HepG2 (cell line): ENCODE data around the gene DTNB. TPM values are rescaled to one million over a fixed set of nuclear protein-coding genes. Genes with fewer than 3 reads are reported as not detected.

ENCODE experiments used
- AKAP8 ChIP-seq: sonication (generic); formaldehyde crosslinking; IDR thresholded peaks from 2 replicates; pipeline ENCODE4 v1.5.1; 2020; ENCODE audit warnings: mild to moderate bottlenecking, missing genetic modification reagents
- FOXK1 ChIP-seq: sonication (generic); formaldehyde crosslinking; IDR thresholded peaks from 2 replicates; pipeline ENCODE4 v1.4.0; 2020; ENCODE audit warnings: low read depth, missing genetic modification reagents, borderline replicate concordance
- IKZF1 ChIP-seq: fragments of 450-650 bp; IDR thresholded peaks from 2 replicates; pipeline ENCODE4 v1.7.1; 2016
- PAWR ChIP-seq: sonication (generic); formaldehyde crosslinking; IDR thresholded peaks from 2 replicates; pipeline ENCODE4 v1.4.0; 2020; ENCODE audit warnings: missing genetic modification reagents, mild to moderate bottlenecking, borderline replicate concordance
- PAX8 ChIP-seq: sonication (generic); formaldehyde crosslinking; IDR thresholded peaks from 2 replicates; pipeline ENCODE4 v1.8.0; 2022; ENCODE audit warnings: mild to moderate bottlenecking, missing genetic modification reagents, borderline replicate concordance
- POLR2A ChIP-seq, 2 experiments: IDR thresholded peaks; 2 replicates each; pipeline ENCODE4 v1.6.1; 2011; ENCODE audit warnings: low read depth in 2 of 2, low read length in 2 of 2, mild to moderate bottlenecking in 1 of 2, moderate library complexity in 1 of 2; ENCODE audit not compliant: insufficient read depth in 1 of 2
- REXO4 ChIP-seq: sonication (generic); formaldehyde crosslinking; IDR thresholded peaks from 2 replicates; pipeline ENCODE4 v1.8.0; 2022; ENCODE audit warnings: missing genetic modification reagents, mild to moderate bottlenecking, borderline replicate concordance
- SYNCRIP ChIP-seq: fragments of 200-400 bp; formaldehyde crosslinking; IDR thresholded peaks from 2 replicates; pipeline ENCODE4 v1.6.1; 2018; ENCODE audit warnings: mild to moderate bottlenecking, low read depth, low read length; ENCODE audit not compliant: insufficient read depth
- YEATS4 ChIP-seq: sonication (generic); formaldehyde crosslinking; IDR thresholded peaks from 2 replicates; pipeline ENCODE4 v1.4.0; 2020; ENCODE audit warnings: missing genetic modification reagents, borderline replicate concordance
- ZNF121 ChIP-seq: sonication (generic); formaldehyde crosslinking; IDR thresholded peaks from 2 replicates; pipeline ENCODE4 v1.5.0; 2020; ENCODE audit warnings: mild to moderate bottlenecking, missing genetic modification reagents
- ZNF234 ChIP-seq: sonication (generic); formaldehyde crosslinking; conservative IDR thresholded peaks from 2 replicates; pipeline ENCODE4 v1.5.1; 2020; ENCODE audit warnings: mild to moderate bottlenecking, missing genetic modification reagents
- ZNF333 ChIP-seq: sonication (generic); formaldehyde crosslinking; IDR thresholded peaks from 2 replicates; pipeline ENCODE4 v1.4.0; 2020; ENCODE audit warnings: mild to moderate bottlenecking, missing genetic modification reagents, borderline replicate concordance
- ZNF382 ChIP-seq: sonication (generic); formaldehyde crosslinking; IDR thresholded peaks from 2 replicates; pipeline ENCODE4 v1.5.0; 2020; ENCODE audit warnings: missing genetic modification reagents, mild to moderate bottlenecking, borderline replicate concordance
- ZSCAN21 ChIP-seq: sonication (generic); formaldehyde crosslinking; IDR thresholded peaks from 2 replicates; pipeline ENCODE4 v1.8.0; 2022; ENCODE audit warnings: mild to moderate bottlenecking, missing genetic modification reagents, moderate library complexity, borderline replicate concordance
- polyA plus RNA-seq, 8 experiments: library from polyadenylated mRNA; depleted of rRNA in 3 of 8; stranded (reverse) in 7 of 8; unstranded in 1 of 8; fragments of >200 nt; fragmentation: Illumina TruSeq in 4 of 8; extraction: Trizol in 4 of 8; gene quantifications; 2 replicates each; pipeline versions ENCODE4 v1.2.1 to v1.2.3, GENCODE V29; 2011 to 2016; ENCODE audit warnings: low read depth in 4 of 8, missing spikeins in 1 of 8, mixed read lengths in 1 of 8; ENCODE audit not compliant: insufficient read depth in 1 of 8
- total RNA-seq, 5 experiments: library from RNA; depleted of rRNA; stranded (reverse); fragments of >200 nt; fragmentation: Illumina TruSeq; extraction: Trizol; gene quantifications; 2 replicates each; pipeline ENCODE4 v1.2.3, GENCODE V29; 2016; ENCODE audit warnings: low read depth in 1 of 5
- TF ChIP-seq, protein P1 (sequence below): sonication (generic); formaldehyde crosslinking; IDR thresholded peaks from 2 replicates; pipeline ENCODE4 v1.5.1; 2020; ENCODE audit warnings: missing genetic modification reagents, mild to moderate bottlenecking, borderline replicate concordance
- TF ChIP-seq, protein P2 (sequence below): sonication (generic); formaldehyde crosslinking; IDR thresholded peaks from 2 replicates; pipeline ENCODE4 v1.4.0; 2020; ENCODE audit warnings: mild to moderate bottlenecking, missing genetic modification reagents
- TF ChIP-seq, protein P3 (sequence below), 2 experiments: sonication (generic) in 1 of 2; formaldehyde crosslinking in 1 of 2; IDR thresholded peaks; 2 replicates each; pipeline versions ENCODE4 v1.6.1 to v1.9.0; 2014 to 2022; ENCODE audit warnings: antibody characterized with exemption in 1 of 2, borderline replicate concordance in 1 of 2, inconsistent platforms in 1 of 2, low read depth in 1 of 2, missing genetic modification reagents in 1 of 2
- TF ChIP-seq, protein P4 (sequence below): sonication (generic); formaldehyde crosslinking; IDR thresholded peaks from 2 replicates; pipeline ENCODE4 v1.4.0; 2020; ENCODE audit warnings: missing genetic modification reagents
- TF ChIP-seq, protein P5 (sequence below): sonication (generic); formaldehyde crosslinking; IDR thresholded peaks from 2 replicates; pipeline ENCODE4 v1.8.0; 2023; ENCODE audit warnings: mild to moderate bottlenecking, missing genetic modification reagents

Gene DTNB
- total and polyA plus RNA-seq, 2 of the 13 experiments (the other 11 are each of a cell fraction or from before 2014, with no cell fraction given): 14.4 to 23.9 TPM

DNA sequence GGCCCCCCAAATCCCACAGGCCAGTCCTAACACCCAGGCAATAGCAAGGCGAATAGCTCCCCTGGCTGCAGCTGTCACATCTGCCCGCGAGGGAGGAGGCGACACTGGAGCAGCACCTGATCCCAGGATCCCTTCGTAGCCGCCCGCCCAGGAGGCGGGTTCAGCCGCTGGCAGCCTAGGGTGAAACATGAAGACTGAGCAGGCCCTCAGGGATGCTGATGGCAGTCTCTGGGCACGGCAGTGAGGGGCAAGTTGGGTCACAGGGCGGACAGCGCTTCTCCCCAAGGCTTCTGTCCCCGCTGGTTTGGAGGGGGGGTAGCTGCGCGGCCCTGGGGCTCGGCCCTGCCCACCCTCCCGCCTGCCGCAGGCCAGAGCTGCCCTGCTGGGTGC, 333.6 kb downstream of the DTNB start (continued):
- TF ChIP-seq, protein P1, sequence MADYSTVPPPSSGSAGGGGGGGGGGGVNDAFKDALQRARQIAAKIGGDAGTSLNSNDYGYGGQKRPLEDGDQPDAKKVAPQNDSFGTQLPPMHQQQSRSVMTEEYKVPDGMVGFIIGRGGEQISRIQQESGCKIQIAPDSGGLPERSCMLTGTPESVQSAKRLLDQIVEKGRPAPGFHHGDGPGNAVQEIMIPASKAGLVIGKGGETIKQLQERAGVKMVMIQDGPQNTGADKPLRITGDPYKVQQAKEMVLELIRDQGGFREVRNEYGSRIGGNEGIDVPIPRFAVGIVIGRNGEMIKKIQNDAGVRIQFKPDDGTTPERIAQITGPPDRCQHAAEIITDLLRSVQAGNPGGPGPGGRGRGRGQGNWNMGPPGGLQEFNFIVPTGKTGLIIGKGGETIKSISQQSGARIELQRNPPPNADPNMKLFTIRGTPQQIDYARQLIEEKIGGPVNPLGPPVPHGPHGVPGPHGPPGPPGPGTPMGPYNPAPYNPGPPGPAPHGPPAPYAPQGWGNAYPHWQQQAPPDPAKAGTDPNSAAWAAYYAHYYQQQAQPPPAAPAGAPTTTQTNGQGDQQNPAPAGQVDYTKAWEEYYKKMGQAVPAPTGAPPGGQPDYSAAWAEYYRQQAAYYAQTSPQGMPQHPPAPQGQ (CRISPR knock-in tag): no peak
- no peak for TF ChIP-seq YEATS4
- no peak for TF ChIP-seq AKAP8 (CRISPR knock-in tag)
- TF ChIP-seq, protein P2, sequence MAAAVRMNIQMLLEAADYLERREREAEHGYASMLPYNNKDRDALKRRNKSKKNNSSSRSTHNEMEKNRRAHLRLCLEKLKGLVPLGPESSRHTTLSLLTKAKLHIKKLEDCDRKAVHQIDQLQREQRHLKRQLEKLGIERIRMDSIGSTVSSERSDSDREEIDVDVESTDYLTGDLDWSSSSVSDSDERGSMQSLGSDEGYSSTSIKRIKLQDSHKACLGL (CRISPR knock-in tag): no peak
- TF ChIP-seq, protein P3, sequence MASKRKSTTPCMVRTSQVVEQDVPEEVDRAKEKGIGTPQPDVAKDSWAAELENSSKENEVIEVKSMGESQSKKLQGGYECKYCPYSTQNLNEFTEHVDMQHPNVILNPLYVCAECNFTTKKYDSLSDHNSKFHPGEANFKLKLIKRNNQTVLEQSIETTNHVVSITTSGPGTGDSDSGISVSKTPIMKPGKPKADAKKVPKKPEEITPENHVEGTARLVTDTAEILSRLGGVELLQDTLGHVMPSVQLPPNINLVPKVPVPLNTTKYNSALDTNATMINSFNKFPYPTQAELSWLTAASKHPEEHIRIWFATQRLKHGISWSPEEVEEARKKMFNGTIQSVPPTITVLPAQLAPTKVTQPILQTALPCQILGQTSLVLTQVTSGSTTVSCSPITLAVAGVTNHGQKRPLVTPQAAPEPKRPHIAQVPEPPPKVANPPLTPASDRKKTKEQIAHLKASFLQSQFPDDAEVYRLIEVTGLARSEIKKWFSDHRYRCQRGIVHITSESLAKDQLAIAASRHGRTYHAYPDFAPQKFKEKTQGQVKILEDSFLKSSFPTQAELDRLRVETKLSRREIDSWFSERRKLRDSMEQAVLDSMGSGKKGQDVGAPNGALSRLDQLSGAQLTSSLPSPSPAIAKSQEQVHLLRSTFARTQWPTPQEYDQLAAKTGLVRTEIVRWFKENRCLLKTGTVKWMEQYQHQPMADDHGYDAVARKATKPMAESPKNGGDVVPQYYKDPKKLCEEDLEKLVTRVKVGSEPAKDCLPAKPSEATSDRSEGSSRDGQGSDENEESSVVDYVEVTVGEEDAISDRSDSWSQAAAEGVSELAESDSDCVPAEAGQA (IDR thresholded peaks at IDR 0.05; ENCODE audit: low read depth): no peak; the same call in 1 of the 2 replicates
- TF ChIP-seq, protein P3 (CRISPR knock-in tag; IDR thresholded peaks at IDR 0.05; ENCODE audit: borderline replicate concordance): no peak
- no peak; the same call in 1 of the 2 replicates for TF ChIP-seq ZSCAN21 (CRISPR knock-in tag)
- TF ChIP-seq ZNF333 (CRISPR knock-in tag): no peak
- TF ChIP-seq, protein P4, sequence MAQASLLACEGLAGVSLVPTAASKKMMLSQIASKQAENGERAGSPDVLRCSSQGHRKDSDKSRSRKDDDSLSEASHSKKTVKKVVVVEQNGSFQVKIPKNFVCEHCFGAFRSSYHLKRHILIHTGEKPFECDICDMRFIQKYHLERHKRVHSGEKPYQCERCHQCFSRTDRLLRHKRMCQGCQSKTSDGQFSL (CRISPR knock-in tag): no peak
- no peak for TF ChIP-seq ZNF382 (CRISPR knock-in tag)
- no peak for TF ChIP-seq PAWR
- TF ChIP-seq ZNF234: no peak
- no peak for TF ChIP-seq PAX8 (CRISPR knock-in tag)
- no peak for TF ChIP-seq REXO4 (CRISPR knock-in tag)
- TF ChIP-seq FOXK1 (CRISPR knock-in tag): no peak
- TF ChIP-seq ZNF121 (CRISPR knock-in tag): no peak
- TF ChIP-seq SYNCRIP: no peak
- TF ChIP-seq IKZF1: no peak
- peak in 1 of 2 experiments; percentile 20; a peak in 1 of 4 replicates for TF ChIP-seq POLR2A (IDR thresholded peaks at IDR 0.05; ENCODE audit: insufficient read depth in 1 of 2, low read depth in 2 of 2, low read length in 2 of 2)
- TF ChIP-seq, protein P5, sequence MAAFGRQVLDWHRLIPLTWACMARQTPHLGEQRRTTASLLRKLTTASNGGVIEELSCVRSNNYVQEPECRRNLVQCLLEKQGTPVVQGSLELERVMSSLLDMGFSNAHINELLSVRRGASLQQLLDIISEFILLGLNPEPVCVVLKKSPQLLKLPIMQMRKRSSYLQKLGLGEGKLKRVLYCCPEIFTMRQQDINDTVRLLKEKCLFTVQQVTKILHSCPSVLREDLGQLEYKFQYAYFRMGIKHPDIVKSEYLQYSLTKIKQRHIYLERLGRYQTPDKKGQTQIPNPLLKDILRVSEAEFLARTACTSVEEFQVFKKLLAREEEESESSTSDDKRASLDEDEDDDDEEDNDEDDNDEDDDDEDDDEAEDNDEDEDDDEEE (CRISPR knock-in tag): no peak
